Heart left ventricle (tissue), 13 donors: Measurements from ENCODE around the gene NFKBIB.

Experiments used
- POLR2A ChIP-seq, 2 donors: fragments of 450-650 bp; IDR thresholded peaks; one replicate each; pipeline ENCODE4 v1.6.1; 2017; ENCODE audit warnings: antibody characterized with exemption in 2 of 2, mild to moderate bottlenecking in 2 of 2, moderate library complexity in 2 of 2
- TF ChIP-seq, protein P1 (sequence below), 12 donors: fragments of 200-600 bp; sonication (generic) in 4 of 12; IDR thresholded peaks; one replicate each; pipeline versions ENCODE4 v1.5.0 to v1.8.0; 2018 to 2022; ENCODE audit warnings: antibody characterized with exemption in 12 of 12, mild to moderate bottlenecking in 5 of 12
- donor health status: ischemic (EF 13 %, LVEDD 7.1; RV severe dilation, severe dysfunction).
- donor health status: DM: no; HTN: yes; CAD: no.
- donor health status: DM: no; HTN: no; CAD: no.
- donor health status: ischemic (EF 25% LVEDD 6.9; RV normal size, moderate dysfunction).
- donor health status: ischemic (EF 25% LVEDD 5.7; RV mildly dilated, moderate dysfunction).
- donor health status: ischemic (EF 35%, LVEDD 5.7; RV mildly dilated, moderate dysfunction).
- donor health status: nonischemic (EF 11% LVEDD 7.7; RV severe dilation, severe dysfunction).
- donor health status: DM: yes; HTN: yes; CAD: no.
- donor health status: PGD.
- donor health status: ischemic (EF 29% LVEDD 5.4; RV normal size, mild dysfunction).
- donor health status: nonischemic (EF 23%, LVEDD 6.1; RV moderate dilation, normal function).

DNA sequence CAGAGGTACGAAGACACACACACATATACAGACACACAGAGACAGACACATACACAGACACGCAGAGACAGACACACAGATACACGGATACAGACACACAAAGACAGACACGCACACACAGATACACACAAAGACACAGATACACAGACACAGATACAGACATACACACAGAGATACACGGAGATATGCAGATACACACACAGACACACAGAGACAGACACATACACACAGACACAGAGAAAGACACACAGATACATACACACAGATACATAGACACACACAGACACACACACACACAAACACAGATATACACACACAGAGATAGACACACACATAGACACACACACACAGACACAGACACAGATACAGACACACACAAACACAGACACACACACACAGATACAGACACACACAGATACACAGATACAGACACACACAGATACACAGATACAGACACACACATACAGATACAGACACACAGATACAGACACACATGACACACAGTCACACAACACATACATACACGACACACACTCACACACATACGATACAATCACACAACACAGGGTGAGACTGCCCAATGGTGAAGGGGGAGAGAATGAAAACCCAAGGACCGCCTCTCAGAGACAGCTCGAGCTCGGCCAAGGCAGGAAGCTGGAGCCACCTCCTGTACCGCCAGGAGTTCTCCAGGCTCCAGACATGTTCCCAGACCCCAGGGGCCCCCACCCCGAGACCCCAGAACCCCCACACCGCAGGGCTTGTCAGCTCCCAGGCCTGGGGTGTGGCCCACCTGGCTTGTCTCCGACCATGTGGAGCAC, 21.0 kb downstream of the NFKBIB start:
- no peak for TF ChIP-seq POLR2A (IDR thresholded peaks at IDR 0.05)
- TF ChIP-seq, protein P1, sequence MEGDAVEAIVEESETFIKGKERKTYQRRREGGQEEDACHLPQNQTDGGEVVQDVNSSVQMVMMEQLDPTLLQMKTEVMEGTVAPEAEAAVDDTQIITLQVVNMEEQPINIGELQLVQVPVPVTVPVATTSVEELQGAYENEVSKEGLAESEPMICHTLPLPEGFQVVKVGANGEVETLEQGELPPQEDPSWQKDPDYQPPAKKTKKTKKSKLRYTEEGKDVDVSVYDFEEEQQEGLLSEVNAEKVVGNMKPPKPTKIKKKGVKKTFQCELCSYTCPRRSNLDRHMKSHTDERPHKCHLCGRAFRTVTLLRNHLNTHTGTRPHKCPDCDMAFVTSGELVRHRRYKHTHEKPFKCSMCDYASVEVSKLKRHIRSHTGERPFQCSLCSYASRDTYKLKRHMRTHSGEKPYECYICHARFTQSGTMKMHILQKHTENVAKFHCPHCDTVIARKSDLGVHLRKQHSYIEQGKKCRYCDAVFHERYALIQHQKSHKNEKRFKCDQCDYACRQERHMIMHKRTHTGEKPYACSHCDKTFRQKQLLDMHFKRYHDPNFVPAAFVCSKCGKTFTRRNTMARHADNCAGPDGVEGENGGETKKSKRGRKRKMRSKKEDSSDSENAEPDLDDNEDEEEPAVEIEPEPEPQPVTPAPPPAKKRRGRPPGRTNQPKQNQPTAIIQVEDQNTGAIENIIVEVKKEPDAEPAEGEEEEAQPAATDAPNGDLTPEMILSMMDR (IDR thresholded peaks at IDR 0.05): no peak
